CD14-positive monocyte (primary cell): ENCODE results near the gene ARPC5L. TPM values are rescaled to one million over a fixed set of nuclear protein-coding genes. Genes with fewer than 3 reads are reported as not detected.

Source experiments
- DNase-seq, 3 donors: peaks; one replicate each; pipeline ENCODE4 v3.0.0-alpha.2; 2011 to 2022
- H2AFZ ChIP-seq: 2 replicates; pipeline ENCODE4 v1.6.0; 2012; ENCODE audit warnings: mild to moderate bottlenecking, low read depth, low read length, inconsistent platforms; ENCODE audit not compliant: insufficient read depth, poor library complexity, severe bottlenecking
- H3K27ac ChIP-seq, 2 donors: 1 replicate in 1 of 2; 2 replicates in 1 of 2; pipeline ENCODE4 v1.5.1; 2012 to 2013; ENCODE audit warnings: low read length in 2 of 2, control low read depth in 1 of 2, inconsistent platforms in 1 of 2, low read depth in 1 of 2, mild to moderate bottlenecking in 1 of 2
- H3K27me3 ChIP-seq, 2 donors: one replicate each; pipeline versions ENCODE4 v1.6.0 to v1.6.1; 2011 to 2013; ENCODE audit warnings: low read length in 2 of 2; ENCODE audit not compliant: control insufficient read depth in 2 of 2, insufficient read depth in 2 of 2
- H3K36me3 ChIP-seq, 2 donors: replicated peaks in 1 of 2; 1 replicate in 1 of 2; 2 replicates in 1 of 2; pipeline versions ENCODE4 v1.5.1 to v1.6.1; 2012 to 2013; ENCODE audit warnings: low read length in 2 of 2, control low read depth in 1 of 2, inconsistent platforms in 1 of 2, mild to moderate bottlenecking in 1 of 2; ENCODE audit not compliant: insufficient read depth in 2 of 2, control insufficient read depth in 1 of 2
- H3K4me1 ChIP-seq, 2 donors: 1 replicate in 1 of 2; 2 replicates in 1 of 2; pipeline versions ENCODE4 v1.5.1 to v1.6.1; 2012 to 2013; ENCODE audit warnings: low read length in 2 of 2, control low read depth in 1 of 2, inconsistent platforms in 1 of 2, mild to moderate bottlenecking in 1 of 2, moderate library complexity in 1 of 2; ENCODE audit not compliant: insufficient read depth in 2 of 2, control insufficient read depth in 1 of 2
- H3K4me2 ChIP-seq: replicated peaks from 2 replicates; pipeline ENCODE3; 2012; ENCODE audit warnings: low read length, moderate library complexity, mild to moderate bottlenecking; ENCODE audit not compliant: poor library complexity, severe bottlenecking; ENCODE audit errors: extremely low read depth
- H3K4me3 ChIP-seq, 3 experiments: fragments of 200-600 bp in 1 of 3; sonication (generic) in 1 of 3; replicated peaks in 1 of 3; 1 replicate in 2 of 3; 2 replicates in 1 of 3; pipeline ENCODE4 v1.5.1; 2011 to 2013; ENCODE audit warnings: low read length in 3 of 3, mild to moderate bottlenecking in 3 of 3, control low read depth in 2 of 3, low read depth in 2 of 3, inconsistent platforms in 1 of 3, moderate library complexity in 1 of 3
- H3K79me2 ChIP-seq: 2 replicates; pipeline ENCODE4 v1.6.0; 2012; ENCODE audit warnings: mild to moderate bottlenecking, control low read depth, inconsistent platforms, low read length, moderate library complexity; ENCODE audit not compliant: insufficient read depth
- H3K9ac ChIP-seq: 2 replicates; pipeline ENCODE4 v1.6.0; 2017; ENCODE audit warnings: low read length, mild to moderate bottlenecking; ENCODE audit not compliant: insufficient read depth, poor library complexity, severe bottlenecking
- H3K9me3 ChIP-seq, 2 donors: replicated peaks in 1 of 2; 1 replicate in 1 of 2; 2 replicates in 1 of 2; pipeline versions ENCODE4 v1.5.1 to v1.6.1; 2012 to 2013; ENCODE audit warnings: low read length in 2 of 2, control low read depth in 1 of 2; ENCODE audit not compliant: control insufficient read depth in 1 of 2, insufficient read depth in 1 of 2
- H4K20me1 ChIP-seq: 2 replicates; pipeline ENCODE4 v1.6.0; 2012; ENCODE audit warnings: mild to moderate bottlenecking, low read length, control low read depth, moderate library complexity; ENCODE audit not compliant: insufficient read depth
- H3K27ac Mint-ChIP-seq, 7 donors: one replicate each; pipeline ENCODE4 v1.8.0; 2020; ENCODE audit warnings: mild to moderate bottlenecking in 7 of 7, mixed read lengths in 7 of 7, moderate library complexity in 6 of 7, inconsistent platforms in 2 of 7
- H3K27me3 Mint-ChIP-seq, 3 donors: one replicate each; pipeline ENCODE4 v1.8.0; 2021 to 2022; ENCODE audit warnings: low read depth in 3 of 3, mild to moderate bottlenecking in 3 of 3, mixed read lengths in 3 of 3, moderate library complexity in 3 of 3, inconsistent platforms in 1 of 3
- H3K36me3 Mint-ChIP-seq, 2 donors: one replicate each; pipeline ENCODE4 v1.8.0; 2020; ENCODE audit warnings: mixed read lengths in 2 of 2, inconsistent platforms in 1 of 2, mild to moderate bottlenecking in 1 of 2
- H3K4me1 Mint-ChIP-seq: one replicate; pipeline ENCODE4 v1.8.0; 2020; ENCODE audit warnings: mild to moderate bottlenecking, mixed read lengths
- H3K4me3 Mint-ChIP-seq, 2 donors: one replicate each; pipeline ENCODE4 v1.8.0; 2020; ENCODE audit warnings: mild to moderate bottlenecking in 2 of 2, mixed read lengths in 2 of 2, moderate library complexity in 1 of 2
- H3K9me3 Mint-ChIP-seq, 7 donors: one replicate each; pipeline ENCODE4 v1.8.0; 2020 to 2022; ENCODE audit warnings: mixed read lengths in 7 of 7, mild to moderate bottlenecking in 6 of 7, moderate library complexity in 6 of 7, inconsistent platforms in 2 of 7
- CTCF ChIP-seq: fragments of 200-600 bp; IDR thresholded peaks from one replicate; pipeline ENCODE4 v1.8.0; 2022; ENCODE audit warnings: antibody characterized with exemption, mild to moderate bottlenecking
- WGBS: methylation state at CpG from one replicate; pipeline ENCODE4 v1.1.5; 2013; ENCODE audit warnings: missing lambda C conversion rate; ENCODE audit not compliant: insufficient coverage; 5-methylcytosine and 5-hydroxymethylcytosine counted together
- intact Hi-C, 2 donors: fragments of 100-400 bp; cut with micrococcal nuclease; formaldehyde crosslinking; loops; one replicate each; pipeline versions ENCODE4 v1.15.0 to v1.15.1; 2023
- polyA plus RNA-seq, 3 donors: library from polyadenylated mRNA; depleted of rRNA in 1 of 3; unstranded in 2 of 3; stranded (reverse) in 1 of 3; fragments of 300-500 nt in 2 of 3; fragments of >200 nt in 1 of 3; fragmentation: Illumina TruSeq in 2 of 3; gene quantifications; 1 replicate in 2 of 3; 2 replicates in 1 of 3; pipeline ENCODE4 v1.2.3, GENCODE V29; 2012 to 2021

Gene ARPC5L
- polyA plus RNA-seq, 3 donors, result 16.0 to 35.2 (median 20.7) TPM

- H3K9me3 Mint-ChIP-seq, result peaks cover 0 to 7% (median 2%) of the 10 kb centered on the region in 7 donors
- H3K27me3 Mint-ChIP-seq, result peaks cover 0 to 3% (median 1%) of the 10 kb centered on the region in 3 donors
- H3K27ac Mint-ChIP-seq, result peak overlapping the region in 2 of 7 donors; percentile 50 to 51
- no peaks in the 10 kb centered on the region for H4K20me1 ChIP-seq
- peaks cover 10% of the 10 kb centered on the region for H3K4me1 Mint-ChIP-seq
- H2AFZ ChIP-seq, result no peak overlapping the region
- H3K27ac ChIP-seq, result no peak overlapping the region
- TF ChIP-seq CTCF, result no peak
- H3K4me3 Mint-ChIP-seq, result no peak overlapping the region
- no peak overlapping the region for H3K4me2 ChIP-seq
- intact Hi-C loops, result no loop called here
- no peaks in the 10 kb centered on the region for H3K27me3 ChIP-seq
- no peak overlapping the region for H3K4me3 ChIP-seq
- 0% methylated on average over 1 of the region's 2 CpGs for WGBS
- H3K36me3 ChIP-seq, result no peaks in the 10 kb centered on the region
- no peaks in the 10 kb centered on the region for H3K79me2 ChIP-seq
- DNase-seq, result no peak
- no peaks in the 10 kb centered on the region for H3K36me3 Mint-ChIP-seq
- H3K9me3 ChIP-seq, result no peaks in the 10 kb centered on the region
- H3K9ac ChIP-seq, result no peak overlapping the region
- H3K4me1 ChIP-seq, result peaks cover 9 to 18% of the 10 kb centered on the region in 2 donors
Measured at GRCh38 chr9:124828489-124829333, 33.2 kb upstream of the ARPC5L start.

GRCh38 chr9:124829334-124829669, 32.6 kb upstream of the ARPC5L start:
- Histone ChIP-seq H3K9me3 (no peaks in the 10 kb centered on the region), H3K4me3 (no peak overlapping the region), H4K20me1 (no peaks in the 10 kb centered on the region), H3K36me3 (no peaks in the 10 kb centered on the region), H3K79me2 (no peaks in the 10 kb centered on the region), H3K27ac (no peak overlapping the region), H3K4me2 (no peak overlapping the region), H3K4me1 (peaks cover 9 to 18% of the 10 kb centered on the region in 2 donors), H3K9ac (no peak overlapping the region), H2AFZ (no peak overlapping the region), H3K27me3 (no peaks in the 10 kb centered on the region)
- peak overlapping the region in 2 of 7 donors; percentile 50 to 51 for H3K27ac Mint-ChIP-seq
- no peak for TF ChIP-seq CTCF
- WGBS, result 94% methylated on average over 2 of the region's 5 CpGs
- peaks cover 0 to 7% (median 2%) of the 10 kb centered on the region in 7 donors for H3K9me3 Mint-ChIP-seq
- intact Hi-C loops, result no loop called here
- peaks cover 0 to 3% (median 1%) of the 10 kb centered on the region in 3 donors for H3K27me3 Mint-ChIP-seq
- DNase-seq, result no peak
- peaks cover 10% of the 10 kb centered on the region for H3K4me1 Mint-ChIP-seq
- H3K36me3 Mint-ChIP-seq, result no peaks in the 10 kb centered on the region
- H3K4me3 Mint-ChIP-seq, result no peak overlapping the region
